Measurements from ENCODE around the gene H19.

- no peak for TF ChIP-seq CTCF (conservative IDR thresholded peaks at IDR 0.05 in 1 of 2, IDR thresholded peaks at IDR 0.05 in 1 of 2; ENCODE audit: low read depth in 1 of 2, low read length in 2 of 2)
- no peak for TF ChIP-seq EZH2 (IDR thresholded peaks at IDR 0.05; ENCODE audit: low read length, missing control alignments)
Observed at GRCh38 chr11:1964955-1965354, 32.7 kb downstream of the H19 start.
